WTC11 (cell line): ENCODE measurements around the gene PSENEN.

ENCODE experiments used
- CTCF ChIP-seq: fragments of 200-600 bp; IDR thresholded peaks from 2 replicates; pipeline ENCODE4 v1.8.0; 2022; ENCODE audit warnings: antibody characterized with exemption
- FOXK1 ChIP-seq: sonication (generic); formaldehyde crosslinking; IDR thresholded peaks from 2 replicates; pipeline ENCODE4 v1.8.0; 2022; ENCODE audit warnings: mild to moderate bottlenecking, moderate library complexity, missing genetic modification reagents
- IRF2 ChIP-seq: sonication (generic); formaldehyde crosslinking; IDR thresholded peaks from 2 replicates; pipeline ENCODE4 v1.8.0; 2022; ENCODE audit warnings: low read depth, missing genetic modification reagents, borderline replicate concordance
- RELA ChIP-seq: sonication (generic); formaldehyde crosslinking; IDR thresholded peaks from 2 replicates; pipeline ENCODE4 v1.8.1; 2022; ENCODE audit warnings: missing genetic modification reagents, mild to moderate bottlenecking, borderline replicate concordance
- SP1 ChIP-seq: sonication (generic); formaldehyde crosslinking; conservative IDR thresholded peaks from 2 replicates; pipeline ENCODE4 v1.8.1; 2022; ENCODE audit warnings: missing genetic modification reagents
- TEAD1 ChIP-seq: sonication (generic); formaldehyde crosslinking; IDR thresholded peaks from 2 replicates; pipeline ENCODE4 v1.8.0; 2022; ENCODE audit warnings: mild to moderate bottlenecking, missing genetic modification reagents

- TF ChIP-seq RELA (CRISPR knock-in tag) (no peak), CTCF (no peak), FOXK1 (no peak), TEAD1 (CRISPR knock-in tag) (no peak), IRF2 (no peak), SP1 (CRISPR knock-in tag) (no peak)
Measured at GRCh38 chr19:35790981-35791813, 45.7 kb downstream of the PSENEN start.
